K562 (cell line): ENCODE data around the gene H2BK1. TPM values are rescaled to one million over a fixed set of nuclear protein-coding genes. Genes with fewer than 3 reads are reported as not detected.
A peak's percentile ranks its signal among the peaks of the same experiment; 100 is the strongest.

ENCODE experiments used
- ATAC-seq: fragments of 200-7000 bp; cut with Tn5 transposase; 3 replicates; pipeline ENCODE4 v1.9.1; 2020; ENCODE audit warnings: moderate library complexity
- BruUV-seq: library from RNA; stranded (reverse); fragments of 400-500 nt; replicated peaks from 2 replicates; lab custom pipeline; 2021; lab: Mats Ljungman, UMichigan
- CTCF ChIA-PET: fragments of 300-600 bp; formaldehyde crosslinking; extraction: SDS; loops from one replicate; lab custom pipeline; 2021; ENCODE audit warnings: low intra/inter-chr PET ratio; lab: Yijun Ruan, JAX
- POLR2A ChIA-PET: fragments of 300-600, 350-650 bp; sonication (Branson Sonifier 250); formaldehyde crosslinking; extraction: SDS; loops from one replicate; lab custom pipeline; 2021; ENCODE audit warnings: antibody characterized with exemption, inconsistent platforms; lab: Yijun Ruan, JAX
- DNase-seq, 4 experiments: peaks; one replicate each; pipeline versions ENCODE4 v3.0.0 to v3.0.0-alpha.2; 2011 to 2018; ENCODE audit warnings: low spot score in 3 of 4, mixed read lengths in 3 of 4; ENCODE audit errors: extremely low read depth in 1 of 4
- FAIRE-seq: peaks from 2 replicates; lab custom pipeline; 2011; peaks lifted over from hg19 to GRCh38; lab: Jason Lieb, UNC
- H2AFZ ChIP-seq: 2 replicates; pipeline ENCODE4 v1.6.0; 2011; ENCODE audit warnings: low read depth, low read length, control low read depth, inconsistent platforms
- H3K27ac ChIP-seq: fragments of 200-600 bp; 3 replicates; pipeline ENCODE4 v1.8.0; 2011; ENCODE audit warnings: low read depth, mild to moderate bottlenecking, control low read depth, inconsistent platforms, low read length, moderate library complexity, mixed read lengths; ENCODE audit errors: extremely low read depth
- H3K27me3 ChIP-seq, 2 experiments: fragments of 300-600 bp in 1 of 2; 2 replicates in 1 of 2; 3 replicates in 1 of 2; pipeline versions ENCODE4 v1.6.0 to v1.8.0; 2011; ENCODE audit warnings: inconsistent platforms in 2 of 2, low read length in 2 of 2, mild to moderate bottlenecking in 1 of 2, mixed read lengths in 1 of 2, moderate library complexity in 1 of 2; ENCODE audit not compliant: control insufficient read depth in 2 of 2, insufficient read depth in 2 of 2
- H3K36me3 ChIP-seq: fragments of 300-600 bp; 3 replicates; pipeline ENCODE4 v1.8.0; 2011; ENCODE audit warnings: mild to moderate bottlenecking, low read length, inconsistent platforms; ENCODE audit not compliant: control insufficient read depth, insufficient read depth
- H3K4me1 ChIP-seq, 2 experiments: fragments of 200-600 bp in 1 of 2; replicated peaks in 1 of 2; 2 replicates in 1 of 2; 3 replicates in 1 of 2; pipeline versions ENCODE4 v1.5.1 to v1.8.0; 2011; ENCODE audit warnings: inconsistent platforms in 2 of 2, low read length in 2 of 2, mild to moderate bottlenecking in 1 of 2, mixed read lengths in 1 of 2, moderate library complexity in 1 of 2; ENCODE audit not compliant: control insufficient read depth in 2 of 2, insufficient read depth in 2 of 2
- H3K4me2 ChIP-seq: 2 replicates; pipeline ENCODE4 v1.6.1; 2011; ENCODE audit warnings: low read length, control low read depth, inconsistent platforms, mixed read lengths; ENCODE audit not compliant: insufficient read depth
- H3K4me3 ChIP-seq: fragments of 200-600 bp; sonication (generic), shearing (Covaris generic); 2 replicates; pipeline ENCODE4 v1.5.1; 2016; ENCODE audit warnings: control low read depth, inconsistent platforms
- H3K79me2 ChIP-seq: fragments of 200-600 bp; 3 replicates; pipeline ENCODE4 v1.8.0; 2011; ENCODE audit warnings: low read length, inconsistent platforms; ENCODE audit not compliant: control insufficient read depth, insufficient read depth
- H3K9ac ChIP-seq, 2 experiments: 2 replicates each; pipeline versions ENCODE4 v1.6.0 to v1.6.1; 2011; ENCODE audit warnings: low read depth in 2 of 2, low read length in 2 of 2, control low read depth in 1 of 2, inconsistent platforms in 1 of 2, mild to moderate bottlenecking in 1 of 2, mixed read lengths in 1 of 2; ENCODE audit not compliant: insufficient read depth in 1 of 2
- H3K9me1 ChIP-seq: one replicate; pipeline ENCODE4 v1.6.0; 2011; ENCODE audit warnings: inconsistent platforms, mild to moderate bottlenecking, low read length, moderate library complexity; ENCODE audit not compliant: control insufficient read depth, insufficient read depth
- H3K9me3 ChIP-seq: replicated peaks from 2 replicates; pipeline ENCODE4 v1.5.1; 2011; ENCODE audit warnings: low read depth, low read length, inconsistent platforms; ENCODE audit not compliant: control insufficient read depth, insufficient read depth
- H4K20me1 ChIP-seq: replicated peaks from 2 replicates; pipeline ENCODE4 v1.6.1; 2011; ENCODE audit warnings: low read length, inconsistent platforms, mixed read lengths; ENCODE audit not compliant: control insufficient read depth, insufficient read depth
- E2F6 ChIP-seq, 2 experiments: IDR thresholded peaks; 2 replicates each; pipeline ENCODE4 v1.6.1; 2011; ENCODE audit warnings: borderline replicate concordance in 1 of 2, control low read depth in 1 of 2, low read depth in 1 of 2, low read length in 1 of 2, mild to moderate bottlenecking in 1 of 2, mixed read lengths in 1 of 2, moderate library complexity in 1 of 2; ENCODE audit not compliant: insufficient read depth in 1 of 2, insufficient read length in 1 of 2, poor library complexity in 1 of 2, severe bottlenecking in 1 of 2; ENCODE audit errors: extremely low read depth in 1 of 2
- GABPB2 ChIP-seq: fragments of 250-450 bp; sonication (Bioruptor Pico); conservative IDR thresholded peaks from 2 replicates; pipeline ENCODE4 v1.5.1; 2021; ENCODE audit warnings: mild to moderate bottlenecking
- L3MBTL2 ChIP-seq: fragments of 450-650 bp; IDR thresholded peaks from 2 replicates; pipeline ENCODE4 v1.6.1; 2016; ENCODE audit warnings: mild to moderate bottlenecking, moderate library complexity
- PML ChIP-seq: IDR thresholded peaks from 2 replicates; pipeline ENCODE4 v1.6.1; 2012; ENCODE audit warnings: low read length, inconsistent platforms
- ZNF668 ChIP-seq: fragments of 250-450 bp; sonication (Bioruptor Pico); IDR thresholded peaks from 2 replicates; pipeline ENCODE4 v1.8.0; 2022; ENCODE audit warnings: mild to moderate bottlenecking, inconsistent platforms
- WGBS: fragments of 100-300 bp; shearing (Covaris generic); methylation state at CpG from one replicate; pipeline ENCODE4 v1.1.6; 2016; ENCODE audit warnings: low coverage, mixed read lengths; ENCODE audit not compliant: insufficient coverage; ENCODE audit errors: missing lambda C conversion rate; 5-methylcytosine and 5-hydroxymethylcytosine counted together
- in situ Hi-C: fragments of 300-500 bp; cut with MboI; formaldehyde crosslinking; loops from 4 replicates; pipeline ENCODE4 v1.15.0; 2018; ENCODE audit warnings: inconsistent platforms, mixed read lengths
- intact Hi-C: fragments of 100-400 bp; cut with micrococcal nuclease; formaldehyde crosslinking; loops from 2 replicates; pipeline ENCODE4 v1.14.2; 2022
- polyA plus RNA-seq, 8 experiments: library from polyadenylated mRNA; depleted of rRNA in 4 of 8; stranded (reverse) in 5 of 8; unstranded in 3 of 8; fragments of >200 nt; fragmentation: Nextera tagmentation in 2 of 8; fragmentation: Illumina TruSeq in 1 of 8; extraction: Ambion mirVana in 2 of 8; extraction: Trizol in 1 of 8; gene quantifications; 2 replicates each; pipeline versions ENCODE4 v1.2.1 to v1.2.3, GENCODE V29; 2011 to 2014; ENCODE audit warnings: inconsistent platforms in 1 of 8, missing spikeins in 1 of 8
- total RNA-seq, 7 experiments: library from RNA; depleted of rRNA in 6 of 7; stranded (reverse); fragments of >200 nt in 6 of 7; fragmentation: Illumina TruSeq in 2 of 7; extraction: Trizol in 2 of 7; gene quantifications; 2 replicates each; pipeline versions ENCODE4 v1.2.1 to v1.2.3, GENCODE V29; 2011 to 2021; ENCODE audit warnings: low replicate concordance in 1 of 7
- TF ChIP-seq, protein P1 (sequence below): fragments of 450-650 bp; IDR thresholded peaks from 2 replicates; pipeline ENCODE4 v1.6.1; 2016; ENCODE audit warnings: low read depth, mild to moderate bottlenecking, moderate library complexity

The H2BK1 gene
- total and polyA plus RNA-seq, 9 of the 15 experiments (the other 6 are each of a cell fraction or from before 2014, with no cell fraction given), result not detected

DNA sequence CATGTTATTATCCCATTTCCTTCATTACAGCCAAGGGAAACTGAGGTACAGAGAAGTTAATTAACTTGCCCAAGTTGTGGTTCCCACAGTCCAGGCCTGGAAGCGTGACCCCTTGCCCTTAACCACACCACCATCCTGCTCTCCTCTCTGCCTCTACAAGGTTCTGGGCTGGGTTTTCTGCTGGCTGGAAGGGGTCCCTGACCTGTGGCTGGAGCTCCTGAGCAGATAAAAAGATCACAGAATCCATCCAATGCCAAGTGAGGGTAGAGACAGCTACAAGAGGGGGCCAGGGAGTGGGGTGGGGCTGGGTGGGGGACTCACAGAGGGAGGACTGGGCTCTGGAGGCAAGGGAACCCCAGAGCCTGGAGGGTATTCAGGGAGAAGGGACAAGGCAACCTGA is 33.0 kb downstream of the H2BK1 start:
- H3K4me3 ChIP-seq, result no peak overlapping the region
- intact Hi-C loops, result loop anchor here (10.0 kb wide), 2 partner anchors 163 to 213 kb away; no protein-coding TSS in a partner anchor
- H3K9ac ChIP-seq, result no peak overlapping the region
- no peak overlapping the region for H3K4me2 ChIP-seq
- CTCF ChIA-PET, result no interaction called here
- H2AFZ ChIP-seq, result no peak overlapping the region
- H3K36me3 ChIP-seq, result no peaks in the 10 kb centered on the region
- peaks cover 47 to 75% of the 10 kb centered on the region in 2 experiments for H3K27me3 ChIP-seq
- 0% methylated on average over 1 of the region's 1 CpG for WGBS
- POLR2A ChIA-PET, result interaction anchor here (0.6 to 1.4 kb wide), 2 partner anchors 12 to 14 kb away, joined by 3 read pairs; no protein-coding TSS in a partner anchor
- in situ Hi-C loops, result no loop called here
- H3K79me2 ChIP-seq, result no peaks in the 10 kb centered on the region
- no peaks in the 10 kb centered on the region; the same call in 1 of the 2 replicates for H3K9me3 ChIP-seq
- TF ChIP-seq ZNF668 (CRISPR knock-in tag) (no peak), GABPB2 (CRISPR knock-in tag) (no peak), PML (no peak)
- no peak for FAIRE-seq
- no peak overlapping the region for H3K27ac ChIP-seq
- DNase-seq, result no peak
- BruUV-seq, result no TSS peak
- H3K9me1 ChIP-seq, result peaks cover 3% of the 10 kb centered on the region
- no peak for ATAC-seq
- H4K20me1 ChIP-seq, result peaks cover 16% of the 10 kb centered on the region; the same call in 1 of the 2 replicates
- peaks cover 0 to 25% of the 10 kb centered on the region in 2 experiments; a peak in 2 of 5 replicates for H3K4me1 ChIP-seq

GRCh38 chr7:151176401-151176800 is 33.9 kb downstream of the H2BK1 start:
- intact Hi-C loops (loop anchor here (10.0 kb wide), 2 partner anchors 162 to 212 kb away; no protein-coding TSS in a partner anchor), in situ Hi-C loops (no loop called here)
- H3K79me2 ChIP-seq, result no peaks in the 10 kb centered on the region
- no peak overlapping the region for H3K27ac ChIP-seq
- H3K9me1 ChIP-seq, result peaks cover 3% of the 10 kb centered on the region
- H3K9me3 ChIP-seq, result no peaks in the 10 kb centered on the region; the same call in 1 of the 2 replicates
- ChIA-PET POLR2A (interaction anchor here (1.4 kb wide), 1 partner anchor 11 kb away, joined by 3 read pairs; no protein-coding TSS in a partner anchor), CTCF (interaction anchor here (0.6 kb wide), 1 partner anchor 20 kb away, joined by 3 read pairs; no protein-coding TSS in a partner anchor)
- WGBS, result under 1% methylated on average over 9 of the region's 9 CpGs
- H3K4me3 ChIP-seq, result no peak overlapping the region
- no peak overlapping the region for H3K4me2 ChIP-seq
- H3K4me1 ChIP-seq, result peaks cover 0 to 25% of the 10 kb centered on the region in 2 experiments; a peak in 2 of 5 replicates
- DNase-seq, result no peak
- no peak for FAIRE-seq
- no TSS peak for BruUV-seq
- no peak for ATAC-seq
- peaks cover 44 to 66% of the 10 kb centered on the region in 2 experiments for H3K27me3 ChIP-seq
- H4K20me1 ChIP-seq, result peaks cover 16% of the 10 kb centered on the region; the same call in 1 of the 2 replicates
- H2AFZ ChIP-seq, result no peak overlapping the region
- no peak overlapping the region for H3K9ac ChIP-seq
- no peaks in the 10 kb centered on the region for H3K36me3 ChIP-seq
- peak; percentile 63; the same call in 1 of the 2 replicates for TF ChIP-seq L3MBTL2
- TF ChIP-seq E2F6 (IDR thresholded peaks at IDR 0.05; ENCODE audit: borderline replicate concordance in 1 of 2, extremely low read depth in 1 of 2, insufficient read depth in 1 of 2, insufficient read length in 1 of 2, low read depth in 1 of 2, low read length in 1 of 2, poor library complexity in 1 of 2, severe bottlenecking in 1 of 2), result peak; percentile 49 to 83
- TF ChIP-seq, protein P1, sequence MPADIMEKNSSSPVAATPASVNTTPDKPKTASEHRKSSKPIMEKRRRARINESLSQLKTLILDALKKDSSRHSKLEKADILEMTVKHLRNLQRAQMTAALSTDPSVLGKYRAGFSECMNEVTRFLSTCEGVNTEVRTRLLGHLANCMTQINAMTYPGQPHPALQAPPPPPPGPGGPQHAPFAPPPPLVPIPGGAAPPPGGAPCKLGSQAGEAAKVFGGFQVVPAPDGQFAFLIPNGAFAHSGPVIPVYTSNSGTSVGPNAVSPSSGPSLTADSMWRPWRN, result no peak
